ENCODE results near the gene FKBP7. TPM values are rescaled to one million over a fixed set of nuclear protein-coding genes. Genes with fewer than 3 reads are reported as not detected.

Gene FKBP7
- total and polyA plus RNA-seq, 2 donors from 2014 or later, result 8.2 to 10.8 TPM

DNA sequence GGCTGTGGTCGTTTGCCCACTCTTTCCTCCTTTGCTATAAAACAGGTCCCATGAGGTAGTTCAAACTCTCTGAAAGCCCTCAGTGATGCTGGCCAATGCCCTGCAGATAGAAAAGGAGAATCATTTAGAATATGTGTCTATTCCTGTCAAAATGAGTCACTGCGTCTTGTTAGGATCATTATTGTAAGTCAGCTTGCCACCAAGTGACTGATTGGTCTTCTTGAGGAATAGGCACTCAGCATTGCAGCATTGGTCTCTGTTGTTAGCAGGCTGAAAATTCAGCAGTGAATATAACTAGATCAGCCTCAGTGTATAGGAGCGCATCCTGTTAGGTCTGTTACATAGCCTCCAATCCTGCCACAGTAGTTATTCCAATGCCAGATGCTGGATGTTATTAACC lies 56.3 kb downstream of the FKBP7 start:
- intact Hi-C loops (cut with DNase I), result no loop called here
- H3K9ac ChIP-seq (ENCODE audit: low read length in 3 of 3), result no peak overlapping the region
- FAIRE-seq, result no peak
- H3K27me3 ChIP-seq (ENCODE audit: control insufficient read depth, insufficient read depth, low read length), result no peaks in the 10 kb centered on the region
- no peak for DNase-seq
- H3K27ac ChIP-seq (ENCODE audit: low read depth in 2 of 2, low read length in 2 of 2), result no peak overlapping the region
- TF ChIP-seq CTCF (IDR thresholded peaks at IDR 0.05; ENCODE audit: borderline replicate concordance, extremely low read depth, insufficient read depth), result no peak
- no peaks in the 10 kb centered on the region for H3K36me3 ChIP-seq (ENCODE audit: control insufficient read depth in 2 of 3, insufficient read depth in 3 of 3, low read length in 3 of 3)
- no peaks in the 10 kb centered on the region for H3K4me1 ChIP-seq (ENCODE audit: control insufficient read depth in 2 of 3, insufficient read depth in 2 of 3, low read depth in 1 of 3, low read length in 3 of 3)
- H3K4me3 ChIP-seq (ENCODE audit: low read length in 3 of 3), result no peak overlapping the region
- peaks cover 0 to 5% (median 0%) of the 10 kb centered on the region in 3 donors for H3K9me3 ChIP-seq (ENCODE audit: control insufficient read depth in 2 of 3, insufficient read depth in 1 of 3, low read length in 3 of 3)

GRCh38 chr2:178420463-178420999 lies 57.9 kb downstream of the FKBP7 start:
- Histone ChIP-seq H3K4me3 (ENCODE audit: low read length in 3 of 3) (no peak overlapping the region), H3K9me3 (ENCODE audit: control insufficient read depth in 2 of 3, insufficient read depth in 1 of 3, low read length in 3 of 3) (peaks cover 0 to 4% (median 0%) of the 10 kb centered on the region in 3 donors), H3K27me3 (ENCODE audit: control insufficient read depth, insufficient read depth, low read length) (no peaks in the 10 kb centered on the region), H3K36me3 (ENCODE audit: control insufficient read depth in 2 of 3, insufficient read depth in 3 of 3, low read length in 3 of 3) (no peaks in the 10 kb centered on the region), H3K27ac (ENCODE audit: low read depth in 2 of 2, low read length in 2 of 2) (no peak overlapping the region), H3K4me1 (ENCODE audit: control insufficient read depth in 2 of 3, insufficient read depth in 2 of 3, low read depth in 1 of 3, low read length in 3 of 3) (no peaks in the 10 kb centered on the region), H3K9ac (ENCODE audit: low read length in 3 of 3) (no peak overlapping the region)
- no peak for FAIRE-seq
- intact Hi-C loops (cut with DNase I), result no loop called here
- no peak for TF ChIP-seq CTCF (IDR thresholded peaks at IDR 0.05; ENCODE audit: borderline replicate concordance, extremely low read depth, insufficient read depth)
- DNase-seq, result peak in 2 of 5 donors; percentile 35 to 44

GRCh38 chr2:178419123-178419522 lies 59.3 kb downstream of the FKBP7 start:
- Histone ChIP-seq H3K4me3 (ENCODE audit: low read length in 3 of 3) (no peak overlapping the region), H3K36me3 (ENCODE audit: control insufficient read depth in 2 of 3, insufficient read depth in 3 of 3, low read length in 3 of 3) (no peaks in the 10 kb centered on the region), H3K27me3 (ENCODE audit: control insufficient read depth, insufficient read depth, low read length) (no peaks in the 10 kb centered on the region), H3K9ac (ENCODE audit: low read length in 3 of 3) (no peak overlapping the region), H3K4me1 (ENCODE audit: control insufficient read depth in 2 of 3, insufficient read depth in 2 of 3, low read depth in 1 of 3, low read length in 3 of 3) (peaks cover 0 to 5% (median 0%) of the 10 kb centered on the region in 3 donors), H3K27ac (ENCODE audit: low read depth in 2 of 2, low read length in 2 of 2) (no peak overlapping the region), H3K9me3 (ENCODE audit: control insufficient read depth in 2 of 3, insufficient read depth in 1 of 3, low read length in 3 of 3) (no peaks in the 10 kb centered on the region)
- TF ChIP-seq CTCF (IDR thresholded peaks at IDR 0.05; ENCODE audit: borderline replicate concordance, extremely low read depth, insufficient read depth), result no peak
- DNase-seq (peak in 2 of 5 donors; percentile 14 to 24), FAIRE-seq (no peak)
- intact Hi-C loops (cut with DNase I), result no loop called here

DNA sequence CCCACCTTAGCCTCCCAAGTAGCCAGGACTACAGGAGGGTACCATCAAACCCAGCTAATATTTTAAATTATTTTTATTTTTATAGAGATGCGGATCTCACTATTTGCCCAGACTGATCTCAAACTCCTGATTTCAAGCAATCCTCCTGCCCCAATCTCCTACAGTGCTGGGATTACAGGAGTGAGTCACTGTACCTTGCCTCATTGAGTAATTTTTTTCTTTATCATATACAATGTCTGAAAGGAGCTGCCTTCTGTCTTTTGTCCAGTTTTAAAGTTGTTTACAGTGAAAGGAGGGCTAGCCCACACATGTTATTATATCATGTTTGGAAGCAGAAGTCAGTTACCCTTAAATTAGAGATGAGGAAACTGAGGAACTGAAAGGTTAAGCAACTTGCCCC lies 60.0 kb downstream of the FKBP7 start:
- peaks cover 0 to 5% (median 0%) of the 10 kb centered on the region in 3 donors for H3K4me1 ChIP-seq (ENCODE audit: control insufficient read depth in 2 of 3, insufficient read depth in 2 of 3, low read depth in 1 of 3, low read length in 3 of 3)
- FAIRE-seq (no peak), DNase-seq (no peak)
- H3K27me3 ChIP-seq (ENCODE audit: control insufficient read depth, insufficient read depth, low read length), result no peaks in the 10 kb centered on the region
- H3K4me3 ChIP-seq (ENCODE audit: low read length in 3 of 3), result no peak overlapping the region
- H3K9me3 ChIP-seq (ENCODE audit: control insufficient read depth in 2 of 3, insufficient read depth in 1 of 3, low read length in 3 of 3), result no peaks in the 10 kb centered on the region
- H3K9ac ChIP-seq (ENCODE audit: low read length in 3 of 3), result no peak overlapping the region
- TF ChIP-seq CTCF (IDR thresholded peaks at IDR 0.05; ENCODE audit: borderline replicate concordance, extremely low read depth, insufficient read depth), result no peak
- H3K36me3 ChIP-seq (ENCODE audit: control insufficient read depth in 2 of 3, insufficient read depth in 3 of 3, low read length in 3 of 3), result no peaks in the 10 kb centered on the region
- H3K27ac ChIP-seq (ENCODE audit: low read depth in 2 of 2, low read length in 2 of 2), result no peak overlapping the region
- intact Hi-C loops (cut with DNase I), result no loop called here

All from kidney (tissue), 14 donors.